Measurements from ENCODE around the gene TMEM115.

Gene TMEM115

GRCh38 chr3:50354186-50354764 lies 5.0 kb downstream of the TMEM115 start:
- TF ChIP-seq CTCF (IDR thresholded peaks at IDR 0.05; ENCODE audit: control insufficient read depth, extremely low read depth, insufficient read depth): no peak
- H3K4me3 ChIP-seq (ENCODE audit: low read depth, low read length): no peak overlapping the region
- no peak for DNase-seq (ENCODE audit: low read depth)

GRCh38 chr3:50353245-50354004 lies 5.9 kb downstream of the TMEM115 start:
- DNase-seq (ENCODE audit: low read depth): no peak
- H3K4me3 ChIP-seq (ENCODE audit: low read depth, low read length): no peak overlapping the region
- TF ChIP-seq CTCF (IDR thresholded peaks at IDR 0.05; ENCODE audit: control insufficient read depth, extremely low read depth, insufficient read depth): no peak

GRCh38 chr3:50352781-50353180 lies 6.5 kb downstream of the TMEM115 start:
- no peak overlapping the region for H3K4me3 ChIP-seq (ENCODE audit: low read depth, low read length)
- no peak for DNase-seq (ENCODE audit: low read depth)
- TF ChIP-seq CTCF (IDR thresholded peaks at IDR 0.05; ENCODE audit: control insufficient read depth, extremely low read depth, insufficient read depth): peak; percentile 42

- no peak for DNase-seq (ENCODE audit: low read depth)
- TF ChIP-seq CTCF (IDR thresholded peaks at IDR 0.05; ENCODE audit: control insufficient read depth, extremely low read depth, insufficient read depth): no peak
- peak overlapping the region; percentile 57 for H3K4me3 ChIP-seq (ENCODE audit: low read depth, low read length)
Observed at GRCh38 chr3:50351323-50351697, 8.0 kb downstream of the TMEM115 start.

GRCh38 chr3:50350527-50351322 lies 8.6 kb downstream of the TMEM115 start, which contains the start of the genes CYB561D2 and NPRL2:
CYB561D2 (plus strand) TSS chr3:50350862; CDS start chr3:50351434, 572 bp downstream.
NPRL2 (minus strand) TSS chr3:50350775; CDS start chr3:50350652, 123 bp downstream.
- DNase-seq (ENCODE audit: low read depth): peak; percentile 90
- no peak for TF ChIP-seq CTCF (IDR thresholded peaks at IDR 0.05; ENCODE audit: control insufficient read depth, extremely low read depth, insufficient read depth)
- H3K4me3 ChIP-seq (ENCODE audit: low read depth, low read length): peak within 1 kb of the TSS; percentile 57

GRCh38 chr3:50350213-50350526 lies 9.2 kb downstream of the TMEM115 start:
- TF ChIP-seq CTCF (IDR thresholded peaks at IDR 0.05; ENCODE audit: control insufficient read depth, extremely low read depth, insufficient read depth): no peak
- no peak for DNase-seq (ENCODE audit: low read depth)
- peak overlapping the region; percentile 57 for H3K4me3 ChIP-seq (ENCODE audit: low read depth, low read length)
